HG03575 (cell line): ENCODE results near the gene TUB.

Source experiments
- ATAC-seq: cut with Tn5 transposase; IDR thresholded peaks from one replicate; pipeline ENCODE4 v1.9.1; 2021; ENCODE audit not compliant: unreplicated experiment, insufficient number of reproducible peaks, low FRiP score; ENCODE audit errors: extremely low read depth

TUB gene

GRCh38 chr11:8085011-8085645 is 4.1 kb downstream of the TUB start:
- ATAC-seq = no peak

GRCh38 chr11:8086001-8086479 is 5.0 kb downstream of the TUB start:
- no peak for ATAC-seq

- no peak for ATAC-seq
These were observed 5.6 kb downstream of the TUB start for GRCh38 chr11:8086571-8086970.

- no peak for ATAC-seq
These were observed 6.2 kb downstream of the TUB start for GRCh38 chr11:8087185-8087584.

GRCh38 chr11:8087756-8088155 is 6.7 kb downstream of the TUB start:
- no peak for ATAC-seq

- no peak for ATAC-seq
These were observed 8.9 kb downstream of the TUB start for GRCh38 chr11:8089791-8090510.

GRCh38 chr11:8090756-8091155 is 9.7 kb downstream of the TUB start:
- no peak for ATAC-seq

- ATAC-seq = no peak
These were observed 10.7 kb downstream of the TUB start for GRCh38 chr11:8091721-8092120.

GRCh38 chr11:8092587-8093424 is 11.8 kb downstream of the TUB start:
- no peak for ATAC-seq

- no peak for ATAC-seq
These were observed 13.0 kb downstream of the TUB start for GRCh38 chr11:8093931-8094575.

- no peak for ATAC-seq
These were observed 13.6 kb downstream of the TUB start for GRCh38 chr11:8094656-8095055.

GRCh38 chr11:8095371-8095770 is 14.4 kb downstream of the TUB start:
- ATAC-seq = no peak

GRCh38 chr11:8095806-8096522 is 15.0 kb downstream of the TUB start:
- ATAC-seq = no peak

- no peak for ATAC-seq
These were observed 15.6 kb downstream of the TUB start for GRCh38 chr11:8096575-8096974.

GRCh38 chr11:8097062-8097461 is 16.1 kb downstream of the TUB start:
- no peak for ATAC-seq

GRCh38 chr11:8097468-8097867 is 16.5 kb downstream of the TUB start:
- no peak for ATAC-seq

GRCh38 chr11:8097926-8098325 is 16.9 kb downstream of the TUB start:
- ATAC-seq = no peak

GRCh38 chr11:8098361-8098760 is 17.4 kb downstream of the TUB start:
- no peak for ATAC-seq

- no peak for ATAC-seq
These were observed 17.9 kb downstream of the TUB start for GRCh38 chr11:8098879-8099278.
